CD4-positive, alpha-beta memory T cell (primary cell): Measurements from ENCODE around the gene NUBP2. TPM values are rescaled to one million over a fixed set of nuclear protein-coding genes. Genes with fewer than 3 reads are reported as not detected.

Experiments
- CTCF ChIA-PET: fragments of 350-600 bp; sonication (Branson Sonifier 250); formaldehyde crosslinking; loops from one replicate; lab custom pipeline; 2021; ENCODE audit warnings: inconsistent platforms; ENCODE audit not compliant: partially characterized antibody; lab: Charles Lee
- POLR2A ChIA-PET: fragments of 350-600 bp; sonication (Branson Sonifier 250); formaldehyde crosslinking; loops from one replicate; lab custom pipeline; 2021; ENCODE audit not compliant: partially characterized antibody; lab: Charles Lee
- DNase-seq, 5 donors: peaks; one replicate each; pipeline versions ENCODE4 v3.0.0 to v3.0.0-alpha.2; 2020 to 2022; ENCODE audit warnings: mixed read lengths in 1 of 5
- H3K27ac ChIP-seq: one replicate; pipeline ENCODE4 v1.7.0; 2013; ENCODE audit warnings: low read depth, low read length
- H3K27me3 ChIP-seq: 2 replicates; pipeline ENCODE4 v1.7.0; 2013; ENCODE audit warnings: mild to moderate bottlenecking, low read length, moderate library complexity; ENCODE audit not compliant: insufficient read depth
- H3K36me3 ChIP-seq: 2 replicates; pipeline ENCODE4 v1.7.0; 2013; ENCODE audit warnings: mild to moderate bottlenecking, low read length, moderate library complexity; ENCODE audit not compliant: insufficient read depth
- H3K4me1 ChIP-seq: 2 replicates; pipeline ENCODE4 v1.7.0; 2013; ENCODE audit warnings: mild to moderate bottlenecking, low read length, moderate library complexity; ENCODE audit not compliant: insufficient read depth
- H3K4me3 ChIP-seq, 2 donors: one replicate each; pipeline ENCODE4 v1.7.0; 2013; ENCODE audit warnings: low read length in 2 of 2, mild to moderate bottlenecking in 1 of 2
- H3K9me3 ChIP-seq, 2 donors: one replicate each; pipeline ENCODE4 v1.7.0; 2013; ENCODE audit warnings: low read length in 2 of 2, control low read depth in 1 of 2; ENCODE audit not compliant: control insufficient read depth in 1 of 2
- H3K27ac Mint-ChIP-seq, 7 donors: one replicate each; pipeline ENCODE4 v1.8.0; 2020 to 2021; ENCODE audit warnings: mixed read lengths in 7 of 7, mild to moderate bottlenecking in 6 of 7, inconsistent platforms in 3 of 7, moderate library complexity in 3 of 7
- H3K27me3 Mint-ChIP-seq, 2 donors: one replicate each; pipeline ENCODE4 v1.8.0; 2020 to 2021; ENCODE audit warnings: mixed read lengths in 2 of 2
- H3K36me3 Mint-ChIP-seq, 2 donors: one replicate each; pipeline ENCODE4 v1.8.0; 2020 to 2021; ENCODE audit warnings: mixed read lengths in 2 of 2, inconsistent platforms in 1 of 2, mild to moderate bottlenecking in 1 of 2
- H3K4me1 Mint-ChIP-seq, 4 donors: one replicate each; pipeline ENCODE4 v1.8.0; 2020 to 2021; ENCODE audit warnings: mixed read lengths in 4 of 4, mild to moderate bottlenecking in 1 of 4
- H3K4me3 Mint-ChIP-seq, 8 donors: one replicate each; pipeline ENCODE4 v1.8.0; 2020 to 2021; ENCODE audit warnings: mixed read lengths in 8 of 8, mild to moderate bottlenecking in 7 of 8, moderate library complexity in 6 of 8, inconsistent platforms in 3 of 8
- H3K9me3 Mint-ChIP-seq, 8 donors: one replicate each; pipeline ENCODE4 v1.8.0; 2020 to 2021; ENCODE audit warnings: mixed read lengths in 8 of 8, mild to moderate bottlenecking in 5 of 8, inconsistent platforms in 3 of 8, moderate library complexity in 1 of 8
- intact Hi-C: fragments of 100-400 bp; cut with micrococcal nuclease; formaldehyde crosslinking; loops from one replicate; pipeline ENCODE4 v1.15.1; 2023
- microRNA-seq: library from miRNA; unstranded; fragments of <30 nt; microRNA quantifications from one replicate; pipeline ENCODE4 v1.2.0, GENCODE V29; 2021; ENCODE audit warnings: borderline replicate concordance, borderline number of aligned reads, borderline microRNAs expressed, mixed read lengths
- polyA plus RNA-seq, 2 donors: library from polyadenylated mRNA; unstranded; fragments of 300-500 nt; fragmentation: Illumina TruSeq; gene quantifications; one replicate each; pipeline ENCODE4 v1.2.3, GENCODE V29; 2021
- total RNA-seq, 2 experiments: library from RNA; stranded (reverse); gene quantifications; one replicate each; pipeline ENCODE4 v1.2.3, GENCODE V29; 2021

Gene NUBP2
- total and polyA plus RNA-seq, 4 experiments from 2014 or later, result 55.9 to 98.9 (median 68.5) TPM

- intact Hi-C loops, result no loop called here
- Mint-ChIP-seq H3K27ac (peak overlapping the region in 2 of 7 donors; percentile 30 to 48), H3K9me3 (peaks cover 0 to 2% (median 0%) of the 10 kb centered on the region in 8 donors), H3K36me3 (peaks cover 0 to 4% of the 10 kb centered on the region in 2 donors), H3K4me1 (peaks cover 14 to 35% (median 26%) of the 10 kb centered on the region in 4 donors), H3K27me3 (no peaks in the 10 kb centered on the region), H3K4me3 (no peak overlapping the region)
- peaks cover 20% of the 10 kb centered on the region for H3K4me1 ChIP-seq
- H3K36me3 ChIP-seq, result no peaks in the 10 kb centered on the region
- no peak overlapping the region for H3K27ac ChIP-seq
- H3K9me3 ChIP-seq, result no peaks in the 10 kb centered on the region
- H3K27me3 ChIP-seq, result no peaks in the 10 kb centered on the region
- DNase-seq, result no peak
- CTCF ChIA-PET, result no interaction called here
- POLR2A ChIA-PET, result no interaction called here
- H3K4me3 ChIP-seq, result no peak overlapping the region
Measured at GRCh38 chr16:1831186-1832075, 48.7 kb downstream of the NUBP2 start.

- H3K4me3 ChIP-seq, result no peak overlapping the region
- H3K36me3 ChIP-seq, result no peaks in the 10 kb centered on the region
- CTCF ChIA-PET, result no interaction called here
- H3K27me3 ChIP-seq, result no peaks in the 10 kb centered on the region
- DNase-seq, result no peak
- no peak overlapping the region for H3K4me3 Mint-ChIP-seq
- H3K4me1 Mint-ChIP-seq, result peaks cover 9 to 24% (median 18%) of the 10 kb centered on the region in 4 donors
- H3K9me3 ChIP-seq, result no peaks in the 10 kb centered on the region
- no peaks in the 10 kb centered on the region for H3K27me3 Mint-ChIP-seq
- intact Hi-C loops, result no loop called here
- H3K36me3 Mint-ChIP-seq, result peaks cover 0 to 4% of the 10 kb centered on the region in 2 donors
- H3K27ac Mint-ChIP-seq, result peak overlapping the region in 1 of 7 donors; percentile 35
- POLR2A ChIA-PET, result no interaction called here
- no peak overlapping the region for H3K27ac ChIP-seq
- peaks cover 13% of the 10 kb centered on the region for H3K4me1 ChIP-seq
- H3K9me3 Mint-ChIP-seq, result no peaks in the 10 kb centered on the region
Measured at GRCh38 chr16:1832838-1833454, 50.2 kb downstream of the NUBP2 start.

GRCh38 chr16:1834096-1834495 lies 51.3 kb downstream of the NUBP2 start:
- Histone ChIP-seq H3K36me3 (no peaks in the 10 kb centered on the region), H3K27me3 (no peaks in the 10 kb centered on the region), H3K4me3 (no peak overlapping the region), H3K9me3 (no peaks in the 10 kb centered on the region), H3K4me1 (peaks cover 2% of the 10 kb centered on the region), H3K27ac (no peak overlapping the region)
- Mint-ChIP-seq H3K36me3 (peaks cover 0 to 4% of the 10 kb centered on the region in 2 donors), H3K4me1 (peaks cover 6 to 14% (median 10%) of the 10 kb centered on the region in 4 donors), H3K27me3 (no peaks in the 10 kb centered on the region), H3K4me3 (no peak overlapping the region), H3K9me3 (no peaks in the 10 kb centered on the region), H3K27ac (peak overlapping the region in 2 of 7 donors; percentile 34 to 66)
- POLR2A ChIA-PET, result no interaction called here
- CTCF ChIA-PET, result no interaction called here
- intact Hi-C loops, result no loop called here
- DNase-seq, result no peak

Small RNA genes within 50 kb of the gene (microRNA-seq; reads per million reads assigned to microRNA genes)
- gene MIR3177, result 0.96 reads per million

Other genes starting within 250 kb of the NUBP2 start
- 100 to 1,000 TPM; 124 to 125 TPM for gene TMEM204, start 249.3 kb upstream of the NUBP2 start, total RNA-seq
- gene TMEM204, start 249.3 kb upstream of the NUBP2 start, polyA plus RNA-seq, result 10 to 100 TPM; 95.9 to 97.1 TPM
- 1 to 10 TPM; 5.5 to 7.3 TPM for gene IFT140, start 170.9 kb upstream of the NUBP2 start, total RNA-seq
- gene IFT140, start 170.9 kb upstream of the NUBP2 start, polyA plus RNA-seq, result 1 to 10 TPM; 3.3 to 3.8 TPM
- gene CRAMP1, start 170.6 kb upstream of the NUBP2 start, total RNA-seq, result 10 to 100 TPM; 27.3 to 33.8 TPM
- 1 to 10 TPM in 1 of 2 donors, under 1 TPM in 1; 0.55 to 5.1 TPM for gene CRAMP1, start 170.6 kb upstream of the NUBP2 start, polyA plus RNA-seq
- gene JPT2, start 104.7 kb upstream of the NUBP2 start, total RNA-seq, result 10 to 100 TPM; 38.1 to 43.1 TPM
- gene JPT2, start 104.7 kb upstream of the NUBP2 start, polyA plus RNA-seq, result 10 to 100 TPM in 1 of 2 donors, 1 to 10 TPM in 1; 4.8 to 10.7 TPM
- 100 to 1,000 TPM; 238 to 248 TPM for gene MAPK8IP3, start 76.8 kb upstream of the NUBP2 start, total RNA-seq
- gene MAPK8IP3, start 76.8 kb upstream of the NUBP2 start, polyA plus RNA-seq, result 1 to 10 TPM in 1 of 2 donors, under 1 TPM in 1; 0.86 to 4.6 TPM
- 10 to 100 TPM; 84.2 to 88.6 TPM for gene NME3, start 11.4 kb upstream of the NUBP2 start, total RNA-seq
- gene NME3, start 11.4 kb upstream of the NUBP2 start, polyA plus RNA-seq, result 10 to 100 TPM; 64.1 to 70.4 TPM
- 10 to 100 TPM; 32.9 to 33.1 TPM for gene EME2, start 10.2 kb upstream of the NUBP2 start, total RNA-seq
- gene EME2, start 10.2 kb upstream of the NUBP2 start, polyA plus RNA-seq, result 1 to 10 TPM in 1 of 2 donors, under 1 TPM in 1; 0.30 to 1.5 TPM
- gene MRPS34, start 9.8 kb upstream of the NUBP2 start, total RNA-seq, result 10 to 100 TPM; 57.6 to 67.3 TPM
- 100 to 1,000 TPM; 138 to 151 TPM for gene MRPS34, start 9.8 kb upstream of the NUBP2 start, polyA plus RNA-seq
- 100 to 1,000 TPM; 133 to 144 TPM for gene SPSB3, start 389 bp upstream of the NUBP2 start, total RNA-seq
- gene SPSB3, start 389 bp upstream of the NUBP2 start, polyA plus RNA-seq, result 10 to 100 TPM; 56.6 to 72.9 TPM
- gene IGFALS, start 10.7 kb downstream of the NUBP2 start, total RNA-seq, result under 1 TPM; 0.29 to 0.36 TPM
- not detected for gene IGFALS, start 10.7 kb downstream of the NUBP2 start, polyA plus RNA-seq
- 10 to 100 TPM; 73.7 to 77.8 TPM for gene HAGH, start 43.9 kb downstream of the NUBP2 start, total RNA-seq
- gene HAGH, start 43.9 kb downstream of the NUBP2 start, polyA plus RNA-seq, result 10 to 100 TPM; 54.3 to 63.2 TPM
- 1 to 10 TPM; 7.8 to 9.6 TPM for gene FAHD1, start 44.2 kb downstream of the NUBP2 start, total RNA-seq
- 10 to 100 TPM; 22.3 to 23.2 TPM for gene FAHD1, start 44.2 kb downstream of the NUBP2 start, polyA plus RNA-seq
- not detected for gene MEIOB, start 89.2 kb downstream of the NUBP2 start, total RNA-seq
- not detected for gene MEIOB, start 89.2 kb downstream of the NUBP2 start, polyA plus RNA-seq
- gene HS3ST6, start 135.5 kb downstream of the NUBP2 start, total RNA-seq, result not detected
- not detected for gene HS3ST6, start 135.5 kb downstream of the NUBP2 start, polyA plus RNA-seq
- gene MSRB1, start 160.2 kb downstream of the NUBP2 start, total RNA-seq, result 10 to 100 TPM in 1 of 2 experiments, 1 to 10 TPM in 1; 9.3 to 10.6 TPM
- 10 to 100 TPM; 20.4 to 30.5 TPM for gene MSRB1, start 160.2 kb downstream of the NUBP2 start, polyA plus RNA-seq
- not detected for gene RPL3L, start 171.7 kb downstream of the NUBP2 start, total RNA-seq
- not detected for gene RPL3L, start 171.7 kb downstream of the NUBP2 start, polyA plus RNA-seq
- gene NDUFB10, start 176.6 kb downstream of the NUBP2 start, total RNA-seq, result 10 to 100 TPM; 76.5 to 86.2 TPM
- gene NDUFB10, start 176.6 kb downstream of the NUBP2 start, polyA plus RNA-seq, result 100 to 1,000 TPM; 205 to 223 TPM
- 1,000 to 10,000 TPM; 2,828 to 2,894 TPM for gene RPS2, start 181.9 kb downstream of the NUBP2 start, total RNA-seq
- gene RPS2, start 181.9 kb downstream of the NUBP2 start, polyA plus RNA-seq, result 1,000 to 10,000 TPM; 6,382 to 6,826 TPM
- gene RNF151, start 183.9 kb downstream of the NUBP2 start, total RNA-seq, result not detected
- gene RNF151, start 183.9 kb downstream of the NUBP2 start, polyA plus RNA-seq, result not detected
- 10 to 100 TPM; 33.2 to 35.0 TPM for gene TBL3, start 189.1 kb downstream of the NUBP2 start, total RNA-seq
- 10 to 100 TPM; 44.1 to 47.6 TPM for gene TBL3, start 189.1 kb downstream of the NUBP2 start, polyA plus RNA-seq
- under 1 TPM; 0.47 to 0.84 TPM for gene NOXO1, start 198.5 kb downstream of the NUBP2 start, total RNA-seq
- under 1 TPM; 0.50 to 0.54 TPM for gene NOXO1, start 198.5 kb downstream of the NUBP2 start, polyA plus RNA-seq
- gene GFER, start 201.2 kb downstream of the NUBP2 start, total RNA-seq, result 10 to 100 TPM; 19.6 to 22.6 TPM
- gene GFER, start 201.2 kb downstream of the NUBP2 start, polyA plus RNA-seq, result 10 to 100 TPM; 32.2 to 35.7 TPM
- gene SYNGR3, start 207.0 kb downstream of the NUBP2 start, total RNA-seq, result 1 to 10 TPM; 1.6 TPM
- gene SYNGR3, start 207.0 kb downstream of the NUBP2 start, polyA plus RNA-seq, result 1 to 10 TPM in 1 of 2 donors, under 1 TPM in 1; 0.50 to 2.2 TPM
- 10 to 100 TPM; 48.5 to 49.8 TPM for gene ZNF598, start 226.9 kb downstream of the NUBP2 start, total RNA-seq
- gene ZNF598, start 226.9 kb downstream of the NUBP2 start, polyA plus RNA-seq, result 10 to 100 TPM in 1 of 2 donors, 1 to 10 TPM in 1; 3.1 to 10.0 TPM
- not detected for gene NPW, start 236.8 kb downstream of the NUBP2 start, total RNA-seq
- not detected for gene NPW, start 236.8 kb downstream of the NUBP2 start, polyA plus RNA-seq
- 1 to 10 TPM; 1.7 to 2.1 TPM for gene NHERF2, start 243.9 kb downstream of the NUBP2 start, total RNA-seq
- under 1 TPM; 0.16 to 0.40 TPM for gene NHERF2, start 243.9 kb downstream of the NUBP2 start, polyA plus RNA-seq